K562 (cell line): ENCODE data around the gene AP3S1. TPM values are rescaled to one million over a fixed set of nuclear protein-coding genes. Genes with fewer than 3 reads are reported as not detected.
A peak's percentile ranks its signal among the peaks of the same experiment; 100 is the strongest.

ENCODE experiments used
- BMI1 ChIP-seq: fragments of 150-350 bp; IDR thresholded peaks from 2 replicates; pipeline ENCODE4 v1.6.1; 2014; ENCODE audit warnings: low read length
- CHAMP1 ChIP-seq: fragments of 450-650 bp; IDR thresholded peaks from 2 replicates; pipeline ENCODE4 v1.6.1; 2016; ENCODE audit warnings: mild to moderate bottlenecking
- CHD2 ChIP-seq: IDR thresholded peaks from 2 replicates; pipeline ENCODE4 v1.6.1; 2011; ENCODE audit warnings: low read depth, low read length
- EGR1 ChIP-seq: fragments of 450-650 bp; conservative IDR thresholded peaks from 2 replicates; pipeline ENCODE4 v1.6.1; 2017; ENCODE audit warnings: mild to moderate bottlenecking
- FOXK1 ChIP-seq: sonication (generic); formaldehyde crosslinking; IDR thresholded peaks from 2 replicates; pipeline ENCODE4 v1.8.0; 2022; ENCODE audit warnings: missing genetic modification reagents, mild to moderate bottlenecking, borderline replicate concordance
- GABPA ChIP-seq: fragments of 200-800 bp; sonication (Bioruptor generic); conservative IDR thresholded peaks from 2 replicates; pipeline ENCODE4 v1.6.1; 2016; ENCODE audit warnings: low read depth, missing genetic modification characterization, missing compliant biosample characterization
- HCFC1 ChIP-seq: IDR thresholded peaks from 2 replicates; pipeline ENCODE4 v1.6.1; 2012; ENCODE audit warnings: low read depth, low read length, improper control_type of control experiment
- ILF3 ChIP-seq: fragments of 450-650 bp; IDR thresholded peaks from 2 replicates; pipeline ENCODE4 v1.6.1; 2018; ENCODE audit warnings: antibody characterized with exemption, mild to moderate bottlenecking, moderate library complexity, borderline replicate concordance
- LEF1 ChIP-seq: fragments of 450-650 bp; IDR thresholded peaks from 2 replicates; pipeline ENCODE4 v1.6.1; 2016; ENCODE audit warnings: mild to moderate bottlenecking
- MITF ChIP-seq: IDR thresholded peaks from 2 replicates; pipeline ENCODE4 v1.6.1; 2014; ENCODE audit warnings: antibody characterized with exemption
- MTA2 ChIP-seq: fragments of 450-650 bp; IDR thresholded peaks from 2 replicates; pipeline ENCODE4 v1.6.1; 2016; ENCODE audit warnings: low read depth
- NCOR1 ChIP-seq: fragments of 450-650 bp; IDR thresholded peaks from 2 replicates; pipeline ENCODE4 v1.6.1; 2016; ENCODE audit warnings: mild to moderate bottlenecking, moderate library complexity
- PTTG1 ChIP-seq: fragments of 450-650 bp; IDR thresholded peaks from 2 replicates; pipeline ENCODE4 v1.6.1; 2016; ENCODE audit warnings: low read depth, mild to moderate bottlenecking, missing genetic modification characterization, missing compliant biosample characterization
- TGIF2 ChIP-seq: sonication (generic); formaldehyde crosslinking; IDR thresholded peaks from 2 replicates; pipeline ENCODE4 v1.8.1; 2022; ENCODE audit warnings: mild to moderate bottlenecking, missing genetic modification reagents, moderate library complexity
- ZMIZ1 ChIP-seq, 2 experiments: fragments of 150-350 bp in 1 of 2; IDR thresholded peaks; 2 replicates each; pipeline ENCODE4 v1.6.1; 2012 to 2016; ENCODE audit warnings: low read depth in 2 of 2, low read length in 2 of 2, mild to moderate bottlenecking in 1 of 2, moderate library complexity in 1 of 2
- ZNF143 ChIP-seq: sonication (generic); formaldehyde crosslinking; IDR thresholded peaks from 2 replicates; pipeline ENCODE4 v1.9.0; 2022; ENCODE audit warnings: mild to moderate bottlenecking, missing genetic modification reagents
- ZNF23 ChIP-seq: fragments of 250-450 bp; sonication (Bioruptor Pico); IDR thresholded peaks from 2 replicates; pipeline ENCODE4 v1.4.0; 2020; ENCODE audit warnings: mild to moderate bottlenecking
- ZNF561 ChIP-seq: fragments of 450-650 bp; formaldehyde crosslinking; conservative IDR thresholded peaks from 2 replicates; pipeline ENCODE4 v1.4.0; 2020; ENCODE audit warnings: mild to moderate bottlenecking, moderate library complexity
- polyA plus RNA-seq, 8 experiments: library from polyadenylated mRNA; depleted of rRNA in 4 of 8; stranded (reverse) in 5 of 8; unstranded in 3 of 8; fragments of >200 nt; fragmentation: Nextera tagmentation in 2 of 8; fragmentation: Illumina TruSeq in 1 of 8; extraction: Ambion mirVana in 2 of 8; extraction: Trizol in 1 of 8; gene quantifications; 2 replicates each; pipeline versions ENCODE4 v1.2.1 to v1.2.3, GENCODE V29; 2011 to 2014; ENCODE audit warnings: inconsistent platforms in 1 of 8, missing spikeins in 1 of 8
- total RNA-seq, 7 experiments: library from RNA; depleted of rRNA in 6 of 7; stranded (reverse); fragments of >200 nt in 6 of 7; fragmentation: Illumina TruSeq in 2 of 7; extraction: Trizol in 2 of 7; gene quantifications; 2 replicates each; pipeline versions ENCODE4 v1.2.1 to v1.2.3, GENCODE V29; 2011 to 2021; ENCODE audit warnings: low replicate concordance in 1 of 7
- TF ChIP-seq, protein P1 (sequence below), 2 experiments: fragments of 450-650 bp; IDR thresholded peaks; 2 replicates each; pipeline ENCODE4 v1.6.1; 2016
- TF ChIP-seq, protein P2 (sequence below): sonication (generic); formaldehyde crosslinking; IDR thresholded peaks from 2 replicates; pipeline ENCODE4 v1.9.0; 2022; ENCODE audit warnings: mild to moderate bottlenecking, missing genetic modification reagents

The AP3S1 gene
- total and polyA plus RNA-seq, 9 of the 15 experiments (the other 6 are each of a cell fraction or from before 2014, with no cell fraction given): 46.1 to 106 (median 67.3) TPM

- peak; percentile 71 for TF ChIP-seq CHAMP1
- TF ChIP-seq CHD2: no peak
- no peak for TF ChIP-seq ZNF143 (CRISPR knock-in tag)
- TF ChIP-seq ILF3: no peak
- TF ChIP-seq PTTG1 (tag): no peak
- no peak for TF ChIP-seq ZNF561 (CRISPR knock-in tag)
- no peak for TF ChIP-seq MTA2
- peak; percentile 91 for TF ChIP-seq GABPA
- TF ChIP-seq, protein P1, sequence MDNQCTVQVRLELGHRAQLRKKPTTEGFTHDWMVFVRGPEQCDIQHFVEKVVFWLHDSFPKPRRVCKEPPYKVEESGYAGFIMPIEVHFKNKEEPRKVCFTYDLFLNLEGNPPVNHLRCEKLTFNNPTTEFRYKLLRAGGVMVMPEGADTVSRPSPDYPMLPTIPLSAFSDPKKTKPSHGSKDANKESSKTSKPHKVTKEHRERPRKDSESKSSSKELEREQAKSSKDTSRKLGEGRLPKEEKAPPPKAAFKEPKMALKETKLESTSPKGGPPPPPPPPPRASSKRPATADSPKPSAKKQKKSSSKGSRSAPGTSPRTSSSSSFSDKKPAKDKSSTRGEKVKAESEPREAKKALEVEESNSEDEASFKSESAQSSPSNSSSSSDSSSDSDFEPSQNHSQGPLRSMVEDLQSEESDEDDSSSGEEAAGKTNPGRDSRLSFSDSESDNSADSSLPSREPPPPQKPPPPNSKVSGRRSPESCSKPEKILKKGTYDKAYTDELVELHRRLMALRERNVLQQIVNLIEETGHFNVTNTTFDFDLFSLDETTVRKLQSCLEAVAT (IDR thresholded peaks at IDR 0.05): no peak
- TF ChIP-seq, protein P2, sequence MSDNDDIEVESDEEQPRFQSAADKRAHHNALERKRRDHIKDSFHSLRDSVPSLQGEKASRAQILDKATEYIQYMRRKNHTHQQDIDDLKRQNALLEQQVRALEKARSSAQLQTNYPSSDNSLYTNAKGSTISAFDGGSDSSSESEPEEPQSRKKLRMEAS (CRISPR knock-in tag): peak; percentile 84
- TF ChIP-seq MITF: peak; percentile 71; the same call in 1 of the 2 replicates
- 0 out of 2 replicates have a peak, but pooled peaks have one; percentile 2 for TF ChIP-seq ZNF23
- TF ChIP-seq NCOR1: 0 out of 2 replicates have a peak, but pooled peaks have one; percentile 14
- peak; percentile 51; the same call in 1 of the 2 replicates for TF ChIP-seq HCFC1
- TF ChIP-seq FOXK1: no peak
- TF ChIP-seq EGR1: peak; percentile 95
- 0 out of 4 replicates have a peak, but pooled peaks of 1 of the 2 experiments have one; percentile 11 for TF ChIP-seq ZMIZ1 (IDR thresholded peaks at IDR 0.05; ENCODE audit: low read depth in 2 of 2, low read length in 2 of 2)
- no peak for TF ChIP-seq TGIF2 (CRISPR knock-in tag)
- no peak; the same call in 1 of the 2 replicates for TF ChIP-seq LEF1
- no peak for TF ChIP-seq BMI1
Measured at GRCh38 chr5:115841382-115842088, at the start of gene AP3S1, which contains the start of gene ATG12 (continued).
